Astrocyte (in vitro differentiated cells and primary cell): Measurements from ENCODE around the gene BMP10. TPM values are rescaled to one million over a fixed set of nuclear protein-coding genes. Genes with fewer than 3 reads are reported as not detected.

Experiments used
- DNase-seq: peaks from one replicate; pipeline ENCODE4 v3.0.0-alpha.2; 2010; ENCODE audit warnings: low read depth
- FAIRE-seq: peaks from 2 replicates; lab custom pipeline; 2011; peaks lifted over from hg19 to GRCh38; lab: Jason Lieb, UNC
- H2AFZ ChIP-seq: 2 replicates; pipeline ENCODE4 v1.6.0; 2012; ENCODE audit warnings: low read depth, low read length, inconsistent platforms
- H3K27ac ChIP-seq: 2 replicates; pipeline ENCODE4 v1.5.1; 2011; ENCODE audit warnings: low read depth, low read length, inconsistent platforms
- H3K27me3 ChIP-seq: 2 replicates; pipeline ENCODE4 v1.6.0; 2011; ENCODE audit warnings: low read length, inconsistent platforms; ENCODE audit not compliant: insufficient read depth
- H3K36me3 ChIP-seq: 2 replicates; pipeline ENCODE4 v1.5.1; 2011; ENCODE audit warnings: low read length, inconsistent platforms; ENCODE audit not compliant: insufficient read depth
- H3K4me1 ChIP-seq: 2 replicates; pipeline ENCODE4 v1.5.1; 2011; ENCODE audit warnings: low read length, inconsistent platforms; ENCODE audit not compliant: insufficient read depth
- H3K4me2 ChIP-seq: 2 replicates; pipeline ENCODE4 v1.6.0; 2012; ENCODE audit warnings: low read length, inconsistent platforms
- H3K4me3 ChIP-seq: 2 replicates; pipeline ENCODE4 v1.5.1; 2011; ENCODE audit warnings: low read depth, mild to moderate bottlenecking, low read length, inconsistent platforms; ENCODE audit not compliant: insufficient read depth
- H3K79me2 ChIP-seq: 2 replicates; pipeline ENCODE4 v1.6.0; 2012; ENCODE audit warnings: mild to moderate bottlenecking, low read length, inconsistent platforms; ENCODE audit not compliant: insufficient read depth
- H3K9ac ChIP-seq: 2 replicates; pipeline ENCODE4 v1.6.0; 2012; ENCODE audit warnings: mild to moderate bottlenecking, low read length, inconsistent platforms
- H3K9me3 ChIP-seq: 2 replicates; pipeline ENCODE4 v1.5.1; 2012; ENCODE audit warnings: low read depth, mild to moderate bottlenecking, low read length, inconsistent platforms; ENCODE audit not compliant: insufficient read depth
- H4K20me1 ChIP-seq: 2 replicates; pipeline ENCODE4 v1.6.0; 2012; ENCODE audit warnings: low read length, inconsistent platforms; ENCODE audit not compliant: insufficient read depth
- H3K27ac Mint-ChIP-seq: one replicate; pipeline ENCODE4 v1.8.0; 2021; ENCODE audit warnings: mild to moderate bottlenecking, mixed read lengths; ENCODE audit not compliant: unreplicated experiment
- H3K27me3 Mint-ChIP-seq: one replicate; pipeline ENCODE4 v1.8.0; 2021; ENCODE audit warnings: low read depth, mixed read lengths; ENCODE audit not compliant: unreplicated experiment
- H3K36me3 Mint-ChIP-seq: one replicate; pipeline ENCODE4 v1.8.0; 2021; ENCODE audit warnings: low read depth, mixed read lengths; ENCODE audit not compliant: unreplicated experiment
- H3K4me1 Mint-ChIP-seq: one replicate; pipeline ENCODE4 v1.8.0; 2021; ENCODE audit warnings: low read depth, mixed read lengths; ENCODE audit not compliant: unreplicated experiment
- H3K4me3 Mint-ChIP-seq: one replicate; pipeline ENCODE4 v1.8.0; 2021; ENCODE audit warnings: mild to moderate bottlenecking, moderate library complexity, mixed read lengths; ENCODE audit not compliant: unreplicated experiment
- H3K9me3 Mint-ChIP-seq: one replicate; pipeline ENCODE4 v1.8.0; 2021; ENCODE audit warnings: mild to moderate bottlenecking, mixed read lengths; ENCODE audit not compliant: unreplicated experiment
- CTCF ChIP-seq: IDR thresholded peaks from 2 replicates; pipeline ENCODE4 v1.5.1; 2011; ENCODE audit warnings: low read depth, mild to moderate bottlenecking, inconsistent platforms, low read length, moderate library complexity; ENCODE audit not compliant: insufficient read depth
- EZH2 ChIP-seq: IDR thresholded peaks from 2 replicates; pipeline ENCODE4 v1.6.1; 2012; ENCODE audit warnings: mild to moderate bottlenecking, low read length, inconsistent platforms; ENCODE audit not compliant: insufficient read depth
- total RNA-seq: library from RNA; stranded (reverse); gene quantifications from 2 replicates; pipeline ENCODE4 v1.2.1, GENCODE V29; 2021

BMP10 gene
- total RNA-seq, 1 donor from 2014 or later, result not detected

DNA sequence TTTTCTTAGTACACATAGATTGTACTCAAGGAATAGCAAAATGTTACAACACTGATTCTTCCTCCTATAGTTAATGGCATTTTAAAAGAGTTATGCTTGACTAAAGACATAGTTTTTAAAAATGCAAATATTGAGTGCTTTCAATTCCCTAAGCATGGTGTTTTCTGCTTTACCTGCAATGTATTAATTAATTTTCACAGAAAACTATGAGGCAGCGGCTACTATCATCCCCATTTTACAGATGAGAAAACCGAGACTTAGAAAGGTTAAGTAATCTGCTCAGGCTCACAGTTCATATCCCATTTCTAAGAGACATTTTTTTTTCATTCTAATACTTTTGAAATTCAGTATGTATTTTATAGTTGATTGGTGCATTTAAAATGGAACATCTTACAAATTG is 38.0 kb downstream of the BMP10 start:
- DNase-seq (no peak), FAIRE-seq (no peak)
- Histone ChIP-seq H3K9me3 (no peaks in the 10 kb centered on the region), H3K27ac (no peak overlapping the region), H3K4me3 (no peak overlapping the region), H3K9ac (no peak overlapping the region), H3K36me3 (no peaks in the 10 kb centered on the region), H3K79me2 (no peaks in the 10 kb centered on the region), H2AFZ (no peak overlapping the region), H3K4me1 (peaks cover 32% of the 10 kb centered on the region), H3K4me2 (no peak overlapping the region), H3K27me3 (no peaks in the 10 kb centered on the region), H4K20me1 (no peaks in the 10 kb centered on the region)
- Mint-ChIP-seq H3K9me3 (no peaks in the 10 kb centered on the region), H3K36me3 (no peaks in the 10 kb centered on the region), H3K4me3 (no peak overlapping the region), H3K27ac (no peak overlapping the region), H3K4me1 (peaks cover 28% of the 10 kb centered on the region), H3K27me3 (no peaks in the 10 kb centered on the region)
- no peak for TF ChIP-seq EZH2
- TF ChIP-seq CTCF, result no peak

DNA sequence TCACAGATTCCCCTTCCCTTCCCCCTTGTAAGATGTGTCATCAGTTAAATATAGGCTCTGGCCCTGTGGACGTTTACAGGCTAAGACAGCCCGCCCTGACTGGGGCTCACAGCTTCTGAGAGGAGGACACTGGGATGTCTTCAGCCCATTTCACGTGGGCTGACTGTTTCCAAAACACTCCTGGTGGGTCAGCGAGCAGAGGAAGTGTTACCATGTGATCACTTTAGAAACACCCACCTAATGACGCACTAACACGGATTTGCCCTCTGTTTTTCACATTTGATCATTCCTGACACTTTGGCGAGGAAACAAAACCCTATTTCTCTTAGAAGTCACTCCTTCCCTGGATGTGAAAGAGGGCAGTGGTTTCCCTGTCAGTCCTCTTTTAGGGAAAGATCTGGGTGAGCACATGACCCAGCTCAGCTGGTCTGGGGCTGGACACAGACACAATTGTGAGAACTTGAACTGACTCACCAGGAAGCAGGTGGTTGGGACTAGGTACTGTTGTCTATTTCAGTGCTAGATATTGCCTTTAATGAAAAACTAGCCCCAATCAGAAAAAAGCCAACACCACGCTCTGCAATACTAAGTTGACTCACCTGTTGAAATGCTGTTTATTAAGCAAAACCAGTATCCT is 38.8 kb downstream of the BMP10 start:
- H3K9ac ChIP-seq, result peak overlapping the region; percentile 20
- no peaks in the 10 kb centered on the region for H3K9me3 ChIP-seq
- H3K4me1 Mint-ChIP-seq, result peaks cover 28% of the 10 kb centered on the region
- peak overlapping the region; percentile 40 for H2AFZ ChIP-seq
- H4K20me1 ChIP-seq, result no peaks in the 10 kb centered on the region
- H3K36me3 Mint-ChIP-seq, result no peaks in the 10 kb centered on the region
- H3K4me3 ChIP-seq, result no peak overlapping the region
- H3K27ac Mint-ChIP-seq, result peak overlapping the region; percentile 76
- H3K9me3 Mint-ChIP-seq, result no peaks in the 10 kb centered on the region
- H3K79me2 ChIP-seq, result no peaks in the 10 kb centered on the region
- DNase-seq, result peak; percentile 74
- H3K4me3 Mint-ChIP-seq, result no peak overlapping the region
- H3K36me3 ChIP-seq, result no peaks in the 10 kb centered on the region
- peak overlapping the region; percentile 53 for H3K4me2 ChIP-seq
- no peaks in the 10 kb centered on the region for H3K27me3 Mint-ChIP-seq
- no peak for TF ChIP-seq CTCF
- no peak for TF ChIP-seq EZH2
- H3K27ac ChIP-seq, result peak overlapping the region; percentile 29
- no peaks in the 10 kb centered on the region for H3K27me3 ChIP-seq
- FAIRE-seq, result no peak
- peaks cover 32% of the 10 kb centered on the region for H3K4me1 ChIP-seq

- no peak overlapping the region for H3K4me3 Mint-ChIP-seq
- peaks cover 32% of the 10 kb centered on the region for H3K4me1 ChIP-seq
- no peaks in the 10 kb centered on the region for H3K36me3 ChIP-seq
- peak; percentile 75 for DNase-seq
- H3K4me2 ChIP-seq, result peak overlapping the region; percentile 53
- FAIRE-seq, result no peak
- H3K9ac ChIP-seq, result peak overlapping the region; percentile 20
- H3K27ac ChIP-seq, result peak overlapping the region; percentile 29
- H3K4me3 ChIP-seq, result no peak overlapping the region
- H3K27me3 ChIP-seq, result no peaks in the 10 kb centered on the region
- peak overlapping the region; percentile 76 for H3K27ac Mint-ChIP-seq
- peaks cover 28% of the 10 kb centered on the region for H3K4me1 Mint-ChIP-seq
- no peaks in the 10 kb centered on the region for H4K20me1 ChIP-seq
- H3K27me3 Mint-ChIP-seq, result no peaks in the 10 kb centered on the region
- TF ChIP-seq CTCF, result no peak
- TF ChIP-seq EZH2, result no peak
- no peaks in the 10 kb centered on the region for H3K36me3 Mint-ChIP-seq
- H3K79me2 ChIP-seq, result no peaks in the 10 kb centered on the region
- no peaks in the 10 kb centered on the region for H3K9me3 Mint-ChIP-seq
- H2AFZ ChIP-seq, result peak overlapping the region; percentile 40
- H3K9me3 ChIP-seq, result no peaks in the 10 kb centered on the region
These were observed 39.4 kb downstream of the BMP10 start for GRCh38 chr2:68831686-68832232.
